Mammary epithelial cell (primary cell): ENCODE measurements around the gene KLHL25.

Experiments
- EZH2 ChIP-seq: IDR thresholded peaks from 2 replicates; pipeline ENCODE4 v1.6.1; 2012; ENCODE audit warnings: low read length, inconsistent platforms, borderline replicate concordance
- TF ChIP-seq, protein P1 (sequence below), 2 donors: IDR thresholded peaks in 1 of 2; conservative IDR thresholded peaks in 1 of 2; 2 replicates each; pipeline ENCODE4 v1.5.1; 2011 to 2012; ENCODE audit warnings: inconsistent platforms in 2 of 2, low read length in 2 of 2, mild to moderate bottlenecking in 2 of 2, control low read depth in 1 of 2, low read depth in 1 of 2; ENCODE audit not compliant: insufficient read depth in 1 of 2; ENCODE audit errors: extremely low read depth in 1 of 2

- TF ChIP-seq, protein P1, sequence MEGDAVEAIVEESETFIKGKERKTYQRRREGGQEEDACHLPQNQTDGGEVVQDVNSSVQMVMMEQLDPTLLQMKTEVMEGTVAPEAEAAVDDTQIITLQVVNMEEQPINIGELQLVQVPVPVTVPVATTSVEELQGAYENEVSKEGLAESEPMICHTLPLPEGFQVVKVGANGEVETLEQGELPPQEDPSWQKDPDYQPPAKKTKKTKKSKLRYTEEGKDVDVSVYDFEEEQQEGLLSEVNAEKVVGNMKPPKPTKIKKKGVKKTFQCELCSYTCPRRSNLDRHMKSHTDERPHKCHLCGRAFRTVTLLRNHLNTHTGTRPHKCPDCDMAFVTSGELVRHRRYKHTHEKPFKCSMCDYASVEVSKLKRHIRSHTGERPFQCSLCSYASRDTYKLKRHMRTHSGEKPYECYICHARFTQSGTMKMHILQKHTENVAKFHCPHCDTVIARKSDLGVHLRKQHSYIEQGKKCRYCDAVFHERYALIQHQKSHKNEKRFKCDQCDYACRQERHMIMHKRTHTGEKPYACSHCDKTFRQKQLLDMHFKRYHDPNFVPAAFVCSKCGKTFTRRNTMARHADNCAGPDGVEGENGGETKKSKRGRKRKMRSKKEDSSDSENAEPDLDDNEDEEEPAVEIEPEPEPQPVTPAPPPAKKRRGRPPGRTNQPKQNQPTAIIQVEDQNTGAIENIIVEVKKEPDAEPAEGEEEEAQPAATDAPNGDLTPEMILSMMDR (conservative IDR thresholded peaks at IDR 0.05 in 1 of 2, IDR thresholded peaks at IDR 0.05 in 1 of 2; ENCODE audit: extremely low read depth in 1 of 2, insufficient read depth in 1 of 2, low read depth in 1 of 2, low read length in 2 of 2), result no peak
- TF ChIP-seq EZH2, result no peak
Measured at GRCh38 chr15:85760049-85760448, 34.7 kb downstream of the KLHL25 start.
